GM19238 (cell line): ENCODE measurements around the gene WNT8A.
"Not testable (repeated sequence)": the region's sequence is repeated elsewhere in the genome, so short reads cannot be mapped to it uniquely, and the experiment has no call there.

Experiments
- DNase-seq: peaks from one replicate; pipeline ENCODE4 v3.0.0; 2011; ENCODE audit warnings: low spot score; ENCODE audit not compliant: insufficient read length

Gene WNT8A

DNA sequence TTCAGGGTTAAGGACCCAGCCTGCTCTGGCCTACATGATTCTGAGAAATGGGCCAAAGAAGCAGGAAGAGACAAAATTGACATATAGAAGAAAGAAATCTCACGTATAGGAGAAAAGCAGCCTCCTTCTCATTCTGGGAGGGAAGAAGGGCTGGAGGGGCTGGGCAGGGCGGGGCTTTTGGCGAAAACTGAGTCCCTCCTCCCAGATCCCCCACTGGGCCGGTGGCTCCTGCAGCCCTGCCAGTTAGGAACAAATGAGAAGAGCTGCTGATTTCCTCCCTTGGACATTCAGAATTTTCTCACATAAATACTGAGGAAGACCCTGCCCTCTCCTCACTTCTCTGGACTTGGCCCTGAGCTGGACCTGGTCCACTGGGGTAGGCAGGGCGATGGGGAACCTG, at the start of gene WNT8A:
Gene WNT8A, plus strand, starts transcription at position 332 of the 400 bp plus-strand sequence. CDS start 95 bp downstream, outside the sequence.
- no peak for DNase-seq

DNA sequence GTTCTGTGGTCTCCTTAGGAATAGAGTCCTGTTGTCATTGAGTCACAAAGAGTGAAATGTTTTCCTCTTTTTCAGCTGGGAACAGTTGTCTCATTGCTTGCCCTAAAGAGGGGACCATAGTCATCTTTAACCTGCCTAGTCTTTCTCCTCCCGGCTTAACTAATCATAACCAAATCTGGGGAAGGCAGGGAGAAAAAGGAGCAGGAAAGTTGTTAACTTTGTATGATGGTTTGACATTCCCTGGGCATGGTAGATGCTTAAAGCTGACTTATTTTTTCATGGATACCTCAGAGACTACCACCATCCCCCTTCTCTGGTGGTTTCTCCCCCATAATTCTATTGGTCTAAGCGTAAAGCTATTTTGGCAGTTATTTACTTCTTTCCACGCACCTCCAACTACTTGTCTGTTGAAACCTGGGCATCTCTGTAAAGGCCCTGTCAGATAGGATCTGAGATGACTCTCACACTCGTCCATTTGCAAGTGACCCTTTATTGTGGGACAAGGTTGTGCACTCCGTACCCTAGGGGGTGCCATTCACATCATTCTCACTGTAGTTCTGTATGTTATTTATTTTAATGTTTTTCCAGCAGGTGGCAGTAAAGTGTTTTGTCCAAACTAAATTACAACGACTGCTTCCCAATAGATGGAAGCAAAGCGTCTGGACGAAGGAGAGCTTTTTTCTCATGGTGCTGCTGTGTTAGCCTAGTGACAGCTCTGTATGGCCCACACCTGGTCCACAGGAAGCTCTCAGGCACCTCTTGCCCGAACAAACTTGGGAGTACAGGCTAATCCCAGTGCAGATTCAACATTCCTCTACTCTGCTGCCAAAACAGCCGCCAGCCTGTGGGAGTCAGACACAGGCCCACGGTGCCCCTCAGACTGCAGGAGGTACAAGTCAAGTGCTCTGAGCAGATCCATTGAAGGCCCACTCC, 48.0 kb upstream of the WNT8A start:
- peak; percentile 28 for DNase-seq

- DNase-seq = no peak
Measured at GRCh38 chr5:138037271-138037670, 46.6 kb upstream of the WNT8A start.

DNA sequence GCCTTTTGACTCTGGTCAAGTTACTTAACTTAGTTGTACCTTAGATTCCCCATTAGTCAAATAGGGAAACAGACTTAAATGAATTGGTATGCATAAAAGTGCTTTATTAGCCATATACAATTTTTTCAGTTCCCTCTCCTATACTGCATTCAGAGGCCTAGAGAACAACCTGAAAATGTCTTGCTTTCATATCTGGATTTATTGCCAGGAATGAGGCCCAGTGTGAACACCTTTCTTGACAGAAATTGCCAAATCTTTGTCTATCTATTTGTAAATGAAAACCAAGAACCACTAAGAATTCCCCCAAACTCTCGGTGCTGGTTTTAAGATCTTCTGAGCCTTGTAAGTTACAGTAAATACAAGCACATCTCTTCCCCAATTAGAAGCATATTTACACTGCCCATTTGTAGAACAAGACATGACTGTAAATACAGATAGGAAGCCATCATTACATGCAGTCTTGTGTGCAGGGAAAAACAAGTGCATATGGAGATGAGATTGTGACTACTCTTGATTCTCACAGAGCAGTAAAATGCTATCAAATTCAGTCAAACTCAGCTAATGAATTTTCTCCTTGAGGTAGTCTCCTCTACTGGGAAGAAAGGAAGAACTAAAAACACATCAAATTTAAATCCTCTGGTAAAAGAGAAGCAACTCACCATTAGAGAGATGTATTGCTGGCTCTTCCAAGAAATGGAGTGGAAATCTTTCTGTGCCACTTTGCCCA, 45.8 kb upstream of the WNT8A start:
- DNase-seq = no peak

DNA sequence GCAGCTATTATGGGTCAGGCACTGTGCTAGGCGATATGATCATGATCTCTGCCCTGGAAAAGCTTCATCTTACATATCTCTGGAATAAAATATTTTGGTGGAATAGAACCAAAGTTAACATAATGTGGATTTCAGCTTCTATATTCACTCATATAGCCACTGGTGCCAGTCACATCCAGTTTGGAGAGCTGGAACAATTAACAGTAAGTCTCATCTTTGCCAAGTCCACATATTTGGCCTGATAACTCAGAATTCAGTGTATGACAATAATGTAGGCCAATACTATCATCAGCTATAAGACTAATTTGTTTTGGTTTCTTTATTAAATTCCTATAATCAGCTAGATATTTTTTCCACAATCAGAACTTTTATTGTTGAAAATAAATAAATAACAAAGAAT, 45.0 kb upstream of the WNT8A start:
- no peak for DNase-seq

DNA sequence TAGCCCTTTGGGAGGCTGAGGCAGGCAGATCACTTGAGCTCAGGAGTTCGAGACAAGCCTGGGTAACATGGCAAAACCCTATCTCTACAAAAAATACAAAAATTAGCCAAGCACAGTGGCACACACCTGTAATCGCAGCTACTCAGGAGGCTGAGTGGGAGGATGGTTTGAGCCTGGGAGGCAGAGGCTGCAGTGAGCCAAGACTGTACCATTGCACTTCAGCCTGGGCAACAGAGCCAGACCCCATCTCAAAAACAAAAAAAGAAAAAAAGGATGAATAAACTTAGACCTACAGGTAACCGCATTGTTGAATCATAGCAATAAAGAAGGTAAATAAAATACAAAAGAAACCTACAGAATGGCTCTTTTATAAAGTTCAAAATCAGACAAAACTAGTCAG, 38.5 kb upstream of the WNT8A start:
- not testable (repeated sequence) for DNase-seq

DNA sequence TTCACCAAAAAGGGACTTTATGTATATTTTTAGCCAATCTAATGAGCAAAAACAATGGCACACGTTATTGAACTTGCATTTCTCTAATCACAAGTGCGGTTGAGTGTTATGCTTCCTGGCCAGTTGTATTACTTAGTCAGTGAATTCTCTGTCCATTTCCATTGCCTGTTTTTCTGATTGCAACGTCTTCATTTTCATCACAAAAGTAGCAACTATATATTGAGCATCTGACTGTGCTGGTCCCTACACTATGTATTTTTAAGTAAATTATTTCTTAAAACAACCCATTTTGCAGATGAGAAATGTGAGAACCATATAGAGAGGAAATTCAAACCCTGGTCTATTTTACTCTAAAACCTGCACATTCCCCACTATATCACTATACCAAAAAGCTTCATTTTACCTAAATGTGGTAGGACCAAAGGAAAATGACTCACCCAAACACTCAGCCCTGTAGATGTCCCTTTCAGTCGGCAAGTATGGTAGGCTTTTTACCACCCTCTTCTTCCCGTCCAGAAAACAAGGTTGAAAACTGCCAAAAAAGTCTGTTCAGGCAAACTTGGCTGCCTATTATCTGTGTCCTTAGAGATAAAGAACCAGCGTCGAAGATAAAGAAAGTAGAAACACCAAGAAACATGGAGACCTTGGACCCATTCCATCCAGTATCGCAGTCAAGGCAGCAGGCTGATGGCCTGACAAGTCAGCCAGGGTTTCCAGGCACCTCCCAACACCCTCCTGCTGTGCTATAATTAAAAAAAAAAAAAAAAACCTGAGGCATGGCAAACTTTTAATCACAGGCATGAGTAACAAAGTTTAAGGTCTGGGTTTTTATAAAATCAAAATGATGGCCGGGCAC, 32.2 kb upstream of the WNT8A start:
- DNase-seq = no peak

- not testable (repeated sequence) for DNase-seq
Measured at GRCh38 chr5:138052718-138053117, 31.1 kb upstream of the WNT8A start.

- no peak for DNase-seq
Measured at GRCh38 chr5:138053554-138053953, 30.3 kb upstream of the WNT8A start.

- DNase-seq = no peak
Measured at GRCh38 chr5:138054206-138054605, 29.6 kb upstream of the WNT8A start.

- no peak for DNase-seq
Measured at GRCh38 chr5:138054847-138055558, 28.8 kb upstream of the WNT8A start.

DNA sequence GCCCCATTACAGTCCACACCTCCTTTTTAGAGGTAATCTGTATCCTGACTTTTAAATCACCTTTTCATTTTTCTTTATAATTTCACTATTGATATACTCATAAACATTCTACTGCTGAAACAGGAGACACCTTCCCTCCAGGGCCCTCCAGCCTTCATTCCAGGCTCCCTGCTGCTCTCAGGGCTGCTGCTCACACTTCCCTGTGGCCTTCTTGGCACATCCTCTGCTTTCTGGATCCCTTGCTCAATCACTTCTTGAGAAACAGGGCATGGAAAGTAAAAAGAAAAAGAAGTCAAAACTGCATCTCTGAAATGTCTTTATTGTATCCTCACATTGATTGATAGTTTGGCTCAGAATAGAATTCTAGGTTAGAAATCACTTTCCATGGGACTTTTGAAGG, 19.3 kb upstream of the WNT8A start:
- no peak for DNase-seq

DNA sequence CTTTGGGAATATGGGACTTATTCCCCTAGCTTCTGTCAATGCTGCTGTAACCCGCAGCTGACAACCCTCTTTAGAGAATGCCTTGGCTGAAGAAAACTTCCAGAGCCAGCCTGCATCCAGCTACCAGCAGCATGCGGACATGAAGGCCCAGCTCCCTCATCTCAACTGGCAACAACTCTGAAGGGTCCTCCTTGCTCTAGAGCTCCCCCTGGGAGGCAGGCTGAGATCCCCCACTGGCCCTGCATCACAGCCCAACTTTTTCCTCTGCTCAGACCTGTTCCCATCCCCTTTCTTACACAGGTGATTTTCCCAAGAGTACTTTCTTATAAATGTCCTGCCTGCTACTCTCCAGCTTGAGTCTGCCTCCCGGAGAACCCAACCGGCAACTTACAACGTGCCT, 18.7 kb upstream of the WNT8A start:
- no peak for DNase-seq

DNA sequence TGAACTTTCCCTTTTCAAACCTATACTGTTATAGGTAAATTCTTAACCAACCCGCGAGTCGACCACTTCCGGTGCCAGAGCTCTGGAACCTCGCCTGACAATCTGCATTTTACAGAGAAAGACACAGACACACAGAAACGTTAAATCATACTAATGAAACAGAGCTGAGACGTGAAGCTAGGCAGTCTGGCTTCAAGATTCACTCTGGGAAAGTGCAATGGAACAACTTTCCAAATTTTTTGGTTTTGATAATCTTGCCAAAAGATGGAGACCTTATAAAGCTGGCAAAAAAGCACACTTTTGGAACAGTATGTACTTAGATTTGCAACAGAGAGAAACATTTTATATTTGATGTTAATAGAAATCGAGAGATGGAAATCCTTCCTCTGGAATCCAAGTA, 15.9 kb upstream of the WNT8A start:
- no peak for DNase-seq

DNA sequence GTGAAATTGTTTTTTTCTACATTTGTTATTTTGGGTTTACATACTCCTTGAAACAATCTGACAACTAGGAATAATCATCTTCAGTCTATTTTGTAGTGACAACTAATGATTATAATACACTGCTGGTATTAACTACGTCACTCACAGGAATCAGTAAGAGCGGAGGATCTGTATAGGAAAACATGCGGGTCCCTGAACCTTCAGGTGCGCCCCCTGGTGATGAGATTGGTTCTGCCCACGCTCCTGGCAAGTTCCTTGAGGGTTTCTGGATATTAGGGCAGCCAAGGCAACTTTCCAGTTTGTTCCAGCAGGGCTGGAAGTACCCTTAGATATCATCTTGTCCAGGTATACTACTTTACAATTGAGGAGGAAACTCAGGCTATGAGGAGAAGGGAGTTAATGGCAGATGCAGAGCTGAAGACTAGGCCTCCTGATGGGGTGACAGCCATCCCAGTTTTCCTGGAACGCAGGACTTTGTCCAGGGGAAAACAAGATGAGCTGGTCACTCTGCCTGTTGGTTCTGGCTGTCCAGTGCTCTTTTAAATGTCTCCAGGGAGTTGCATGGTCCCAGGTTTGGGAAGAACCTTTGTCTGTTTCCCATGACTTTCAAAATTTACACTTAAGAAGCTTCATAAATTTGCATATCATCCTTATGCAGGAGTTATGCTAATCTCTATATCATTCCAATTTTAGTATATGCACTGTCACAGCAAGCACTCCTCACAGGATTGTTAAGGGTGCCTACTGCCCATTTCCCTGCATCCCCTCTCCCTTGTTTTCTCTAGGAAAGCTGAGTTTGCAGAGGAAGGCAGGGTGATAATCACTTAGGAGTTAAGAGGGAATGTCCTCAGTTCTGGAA, 14.9 kb upstream of the WNT8A start:
- DNase-seq = peak; percentile 56

GRCh38 chr5:138070026-138070425, 13.8 kb upstream of the WNT8A start:
- not testable (repeated sequence) for DNase-seq

- peak; percentile 33 for DNase-seq
Measured at GRCh38 chr5:138077064-138077696, 6.7 kb upstream of the WNT8A start.

DNA sequence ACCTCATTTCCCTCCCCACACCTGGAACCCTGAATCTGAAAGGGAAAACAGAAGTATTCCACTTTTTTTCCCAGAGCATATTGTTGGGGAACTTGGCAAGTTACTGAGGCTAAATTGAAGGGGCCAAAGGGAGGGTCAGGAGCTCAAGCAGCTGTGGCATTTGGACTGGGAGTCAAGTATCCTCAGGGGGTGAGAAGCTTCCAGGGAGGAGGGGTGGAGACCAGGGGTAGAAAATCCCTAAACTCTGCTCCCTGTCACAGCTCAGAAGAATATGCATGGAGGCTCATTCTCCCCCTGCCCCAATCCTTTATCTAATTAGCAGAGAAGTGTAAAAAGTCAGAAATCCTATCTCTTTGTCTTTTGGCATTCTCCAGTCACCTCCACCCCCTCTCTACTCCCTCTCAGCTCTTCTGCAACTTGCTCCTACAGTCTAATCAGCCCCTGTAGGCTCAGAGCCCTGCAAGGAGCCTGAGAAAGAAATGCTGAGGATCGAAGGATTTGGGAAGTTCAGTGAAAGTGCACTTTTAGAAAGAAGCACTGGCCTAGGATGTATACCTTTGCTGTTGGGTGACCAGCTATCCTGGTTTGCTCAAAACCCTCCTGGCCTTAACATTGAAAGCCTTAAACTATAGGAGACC, 5.7 kb upstream of the WNT8A start:
- DNase-seq = no peak

GRCh38 chr5:138082033-138082432, 1.8 kb upstream of the WNT8A start:
- no peak for DNase-seq
